Liver (tissue), 9 donors: ENCODE measurements around the gene NMU. TPM values are rescaled to one million over a fixed set of nuclear protein-coding genes. Genes with fewer than 3 reads are reported as not detected.

Experiments
- DNase-seq: peaks from one replicate; pipeline ENCODE4 v3.0.0-alpha.2; 2017; ENCODE audit warnings: low spot score
- H3K27ac ChIP-seq, 2 donors: one replicate each; pipeline ENCODE4 v1.7.0; 2013; ENCODE audit warnings: inconsistent platforms in 2 of 2, low read length in 2 of 2, control low read depth in 1 of 2, low read depth in 1 of 2, mild to moderate bottlenecking in 1 of 2
- H3K27me3 ChIP-seq, 4 donors: one replicate each; pipeline versions ENCODE4 v1.6.1 to v1.7.0; 2013; ENCODE audit warnings: low read length in 3 of 4, inconsistent platforms in 1 of 4, mild to moderate bottlenecking in 1 of 4, moderate library complexity in 1 of 4; ENCODE audit not compliant: control insufficient read depth in 4 of 4, insufficient read depth in 4 of 4
- H3K36me3 ChIP-seq, 4 donors: one replicate each; pipeline versions ENCODE4 v1.6.1 to v1.7.0; 2013; ENCODE audit warnings: low read length in 3 of 4, mild to moderate bottlenecking in 3 of 4, low read depth in 1 of 4, moderate library complexity in 1 of 4; ENCODE audit not compliant: control insufficient read depth in 4 of 4, insufficient read depth in 3 of 4
- H3K4me1 ChIP-seq, 4 donors: one replicate each; pipeline versions ENCODE4 v1.6.1 to v1.7.0; 2013; ENCODE audit warnings: low read length in 3 of 4, mild to moderate bottlenecking in 3 of 4, moderate library complexity in 1 of 4; ENCODE audit not compliant: control insufficient read depth in 4 of 4, insufficient read depth in 4 of 4
- H3K4me3 ChIP-seq, 3 donors: one replicate each; pipeline versions ENCODE4 v1.6.1 to v1.7.0; 2013; ENCODE audit warnings: low read length in 3 of 3, control low read depth in 1 of 3, low read depth in 1 of 3, mild to moderate bottlenecking in 1 of 3
- H3K9ac ChIP-seq, 2 donors: one replicate each; pipeline ENCODE4 v1.7.0; 2013; ENCODE audit warnings: low read length in 2 of 2, mild to moderate bottlenecking in 2 of 2, moderate library complexity in 2 of 2, control low read depth in 1 of 2, low read depth in 1 of 2
- H3K9me3 ChIP-seq, 4 donors: one replicate each; pipeline versions ENCODE4 v1.6.1 to v1.7.0; 2013; ENCODE audit warnings: low read length in 3 of 4; ENCODE audit not compliant: control insufficient read depth in 4 of 4
- EGR1 ChIP-seq, 2 donors: IDR thresholded peaks; 2 replicates each; pipeline ENCODE4 v1.6.1; 2016 to 2018; ENCODE audit warnings: antibody characterized with exemption in 2 of 2, low read depth in 2 of 2
- FOXA1 ChIP-seq: IDR thresholded peaks from 2 replicates; pipeline ENCODE4 v1.6.1; 2016; ENCODE audit warnings: antibody characterized with exemption
- FOXA2 ChIP-seq: IDR thresholded peaks from 2 replicates; pipeline ENCODE4 v1.6.1; 2016; ENCODE audit warnings: antibody characterized with exemption
- GABPA ChIP-seq, 2 donors: IDR thresholded peaks in 1 of 2; conservative IDR thresholded peaks in 1 of 2; 2 replicates each; pipeline ENCODE4 v1.6.1; 2016; ENCODE audit warnings: antibody characterized with exemption in 2 of 2, mild to moderate bottlenecking in 1 of 2, moderate library complexity in 1 of 2
- HNF4A ChIP-seq, 2 donors: conservative IDR thresholded peaks; 2 replicates each; pipeline ENCODE4 v1.6.1; 2016; ENCODE audit warnings: antibody characterized with exemption in 2 of 2, mild to moderate bottlenecking in 2 of 2
- HNF4G ChIP-seq: IDR thresholded peaks from 2 replicates; pipeline ENCODE4 v1.6.1; 2016; ENCODE audit warnings: antibody characterized with exemption
- JUND ChIP-seq, 2 donors: IDR thresholded peaks; 2 replicates each; pipeline ENCODE4 v1.6.1; 2016; ENCODE audit warnings: antibody characterized with exemption in 2 of 2
- RAD21 ChIP-seq, 2 donors: IDR thresholded peaks; 2 replicates each; pipeline ENCODE4 v1.6.1; 2016; ENCODE audit warnings: antibody characterized with exemption in 2 of 2, mild to moderate bottlenecking in 2 of 2
- RXRA ChIP-seq, 2 donors: IDR thresholded peaks; 2 replicates each; pipeline ENCODE4 v1.6.1; 2017 to 2018; ENCODE audit warnings: antibody characterized with exemption in 2 of 2, mild to moderate bottlenecking in 1 of 2
- SP1 ChIP-seq: IDR thresholded peaks from 2 replicates; pipeline ENCODE4 v1.6.1; 2018; ENCODE audit warnings: antibody characterized with exemption, mild to moderate bottlenecking
- TAF1 ChIP-seq: conservative IDR thresholded peaks from 2 replicates; pipeline ENCODE4 v1.6.1; 2016; ENCODE audit warnings: antibody characterized with exemption, mild to moderate bottlenecking
- YY1 ChIP-seq: IDR thresholded peaks from 2 replicates; pipeline ENCODE4 v1.6.1; 2016; ENCODE audit warnings: antibody characterized with exemption, mild to moderate bottlenecking
- WGBS: extraction: QIAGEN DNeasy Blood & Tissue Kit; methylation state at CpG from one replicate; pipeline ENCODE4 v1.1.7; 2013; 5-methylcytosine and 5-hydroxymethylcytosine counted together
- polyA plus RNA-seq, 2 donors: library from polyadenylated mRNA; stranded (reverse) in 1 of 2; unstranded in 1 of 2; fragments of 200-250 nt in 1 of 2; fragments of >200 nt in 1 of 2; fragmentation: Nextera tagmentation in 1 of 2; extraction: Ambion mirVana in 1 of 2; gene quantifications; one replicate each; pipeline versions ENCODE4 v1.2.1 to v1.2.3, GENCODE V29; 2013 to 2015
- total RNA-seq, 2 donors: library from RNA; depleted of rRNA; stranded (reverse); fragments of >200 nt; gene quantifications; one replicate each; pipeline ENCODE4 v1.2.3, GENCODE V29; 2014
- TF ChIP-seq, protein P1 (sequence below): IDR thresholded peaks from 2 replicates; pipeline ENCODE4 v1.6.1; 2016; ENCODE audit warnings: antibody characterized with exemption
- TF ChIP-seq, protein P2 (sequence below): IDR thresholded peaks from 2 replicates; pipeline ENCODE4 v1.6.1; 2016; ENCODE audit warnings: antibody characterized with exemption, mild to moderate bottlenecking
- TF ChIP-seq, protein P3 (sequence below): IDR thresholded peaks from 2 replicates; pipeline ENCODE4 v1.6.1; 2016; ENCODE audit warnings: antibody characterized with exemption
- TF ChIP-seq, protein P4 (sequence below): fragments of 150-350 bp; IDR thresholded peaks from 2 replicates; pipeline ENCODE4 v1.5.1; 2017; ENCODE audit warnings: improper control_type of control experiment, low read depth, low read length; ENCODE audit not compliant: missing input control
- donor health status: healthy.
- donor health status: healthy.
- donor health status: healthy.
- donor health status: healthy.
- donor health status: healthy.

The NMU gene
- total and polyA plus RNA-seq, 4 donors = 1.6 TPM; not detected in 3

DNA sequence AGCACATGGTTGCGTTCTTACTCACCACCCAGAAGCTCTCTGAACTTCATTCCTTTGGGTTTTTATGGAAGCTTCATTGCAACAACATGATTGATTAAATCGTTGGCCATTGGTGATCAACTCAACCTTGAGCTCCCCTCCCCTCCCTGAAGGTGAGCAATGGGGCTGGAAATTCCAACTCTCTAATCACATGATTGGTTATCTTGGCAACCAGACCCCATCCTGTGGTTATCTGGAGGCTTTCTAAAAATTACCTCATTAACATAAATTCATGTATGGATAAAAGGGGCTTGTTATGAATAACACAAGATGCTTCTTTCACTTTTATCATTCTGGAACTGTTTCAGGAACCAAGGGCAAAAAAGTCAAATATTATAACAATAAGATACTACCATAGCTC is 34.6 kb upstream of the NMU start:
- Histone ChIP-seq H3K36me3 (no peaks in the 10 kb centered on the region), H3K9me3 (peaks cover 0 to 14% (median 6%) of the 10 kb centered on the region in 4 donors), H3K9ac (no peak overlapping the region), H3K27me3 (peaks cover 0 to 5% (median under 1%) of the 10 kb centered on the region in 4 donors), H3K4me1 (no peaks in the 10 kb centered on the region), H3K4me3 (no peak overlapping the region), H3K27ac (no peak overlapping the region)
- WGBS = 74% methylated on average over 2 of the region's 2 CpGs
- DNase-seq = no peak
- TF ChIP-seq, protein P1, sequence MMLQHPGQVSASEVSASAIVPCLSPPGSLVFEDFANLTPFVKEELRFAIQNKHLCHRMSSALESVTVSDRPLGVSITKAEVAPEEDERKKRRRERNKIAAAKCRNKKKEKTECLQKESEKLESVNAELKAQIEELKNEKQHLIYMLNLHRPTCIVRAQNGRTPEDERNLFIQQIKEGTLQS = no peak
- TF ChIP-seq TAF1 = no peak
- no peak for TF ChIP-seq SP1
- no peak for TF ChIP-seq FOXA2
- TF ChIP-seq GABPA (IDR thresholded peaks at IDR 0.05 in 1 of 2, conservative IDR thresholded peaks at IDR 0.05 in 1 of 2) = no peak
- no peak for TF ChIP-seq FOXA1
- no peak for TF ChIP-seq JUND (IDR thresholded peaks at IDR 0.05)
- TF ChIP-seq HNF4G = no peak
- TF ChIP-seq RAD21 (IDR thresholded peaks at IDR 0.05) = no peak
- TF ChIP-seq EGR1 (IDR thresholded peaks at IDR 0.05; ENCODE audit: low read depth in 2 of 2) = no peak

DNA sequence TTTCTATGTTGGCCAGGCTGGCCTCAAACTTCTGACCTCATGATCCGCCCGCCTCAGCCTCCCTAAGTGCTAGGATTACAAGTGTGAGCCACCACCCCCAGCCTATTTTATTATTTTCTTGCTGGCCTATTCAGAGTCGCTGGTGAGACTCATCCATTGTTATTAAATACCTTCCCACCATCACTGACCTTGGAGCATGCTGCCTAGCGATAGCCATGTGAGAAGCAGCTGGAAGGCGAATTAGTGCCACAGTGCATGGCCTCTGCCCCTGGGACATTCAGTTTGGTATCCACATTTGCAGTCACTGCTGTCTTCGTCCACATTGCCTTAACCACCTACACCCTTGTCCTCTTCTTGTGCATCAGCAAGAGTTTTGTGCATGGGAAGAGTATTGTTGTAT is 32.4 kb upstream of the NMU start:
- Histone ChIP-seq H3K9ac (no peak overlapping the region), H3K4me1 (no peaks in the 10 kb centered on the region), H3K4me3 (no peak overlapping the region), H3K27me3 (peaks cover 0 to 2% (median under 1%) of the 10 kb centered on the region in 4 donors), H3K27ac (no peak overlapping the region), H3K9me3 (peaks cover 0 to 6% (median 4%) of the 10 kb centered on the region in 4 donors), H3K36me3 (no peaks in the 10 kb centered on the region)
- 81% methylated on average over 6 of the region's 6 CpGs for WGBS
- no peak for DNase-seq
- TF ChIP-seq JUND (IDR thresholded peaks at IDR 0.05) = no peak
- TF ChIP-seq YY1 = no peak
- no peak for TF ChIP-seq RXRA (IDR thresholded peaks at IDR 0.05)
- TF ChIP-seq, protein P1 = no peak

DNA sequence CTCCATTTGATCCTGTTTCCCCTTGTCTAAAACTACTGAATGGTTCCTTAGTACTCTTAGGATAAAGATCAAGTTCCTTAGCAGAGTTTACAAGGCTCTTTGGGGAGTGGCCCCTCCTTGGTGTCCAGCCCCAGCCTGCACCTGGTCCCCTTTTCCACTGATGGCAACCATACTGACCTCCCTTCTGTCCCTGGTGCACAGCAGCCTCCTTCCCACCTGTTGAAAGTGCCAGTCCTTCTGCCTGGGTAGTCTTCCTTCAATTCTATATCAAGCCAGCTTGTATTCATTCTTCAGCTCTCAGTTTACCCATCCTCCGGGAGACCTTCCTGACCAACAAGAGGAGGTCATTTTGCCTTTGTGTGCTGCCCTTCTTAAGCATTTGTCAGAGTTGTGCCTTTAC is 30.4 kb upstream of the NMU start:
- TF ChIP-seq HNF4A (conservative IDR thresholded peaks at IDR 0.05) (no peak), TAF1 (no peak), FOXA2 (no peak)
- no peak for DNase-seq
- Histone ChIP-seq H3K27me3 (peaks cover 0 to 1% (median 0%) of the 10 kb centered on the region in 4 donors), H3K27ac (no peak overlapping the region), H3K9ac (no peak overlapping the region), H3K9me3 (peaks cover 0 to under 1% (median 0%) of the 10 kb centered on the region in 4 donors), H3K4me1 (no peaks in the 10 kb centered on the region), H3K36me3 (no peaks in the 10 kb centered on the region), H3K4me3 (no peak overlapping the region)
- 83% methylated on average over 1 of the region's 1 CpG for WGBS

DNA sequence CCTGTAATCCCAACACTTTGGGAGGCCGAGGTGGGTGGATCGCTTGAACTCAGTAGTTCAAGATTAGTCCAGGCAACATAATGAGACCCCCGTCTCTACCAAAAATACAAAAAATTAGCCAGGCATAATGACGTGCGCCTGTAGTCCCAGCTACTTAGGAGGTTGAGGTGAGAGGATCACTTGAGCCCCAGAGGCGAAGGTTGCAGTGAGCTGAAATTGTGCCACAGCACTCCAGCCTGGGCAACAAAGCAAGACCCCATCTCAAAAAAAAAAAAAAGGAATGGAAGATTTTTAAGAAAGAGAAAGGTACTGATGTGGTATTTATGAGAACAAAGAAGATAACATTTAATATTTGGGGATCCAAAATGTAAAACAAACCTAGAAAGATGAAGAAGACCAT is 27.0 kb upstream of the NMU start:
- Histone ChIP-seq H3K9me3 (peaks cover 0 to 2% (median 0%) of the 10 kb centered on the region in 4 donors), H3K9ac (no peak overlapping the region), H3K27me3 (no peaks in the 10 kb centered on the region), H3K4me1 (no peaks in the 10 kb centered on the region), H3K4me3 (no peak overlapping the region), H3K27ac (no peak overlapping the region), H3K36me3 (no peaks in the 10 kb centered on the region)
- TF ChIP-seq, protein P2, sequence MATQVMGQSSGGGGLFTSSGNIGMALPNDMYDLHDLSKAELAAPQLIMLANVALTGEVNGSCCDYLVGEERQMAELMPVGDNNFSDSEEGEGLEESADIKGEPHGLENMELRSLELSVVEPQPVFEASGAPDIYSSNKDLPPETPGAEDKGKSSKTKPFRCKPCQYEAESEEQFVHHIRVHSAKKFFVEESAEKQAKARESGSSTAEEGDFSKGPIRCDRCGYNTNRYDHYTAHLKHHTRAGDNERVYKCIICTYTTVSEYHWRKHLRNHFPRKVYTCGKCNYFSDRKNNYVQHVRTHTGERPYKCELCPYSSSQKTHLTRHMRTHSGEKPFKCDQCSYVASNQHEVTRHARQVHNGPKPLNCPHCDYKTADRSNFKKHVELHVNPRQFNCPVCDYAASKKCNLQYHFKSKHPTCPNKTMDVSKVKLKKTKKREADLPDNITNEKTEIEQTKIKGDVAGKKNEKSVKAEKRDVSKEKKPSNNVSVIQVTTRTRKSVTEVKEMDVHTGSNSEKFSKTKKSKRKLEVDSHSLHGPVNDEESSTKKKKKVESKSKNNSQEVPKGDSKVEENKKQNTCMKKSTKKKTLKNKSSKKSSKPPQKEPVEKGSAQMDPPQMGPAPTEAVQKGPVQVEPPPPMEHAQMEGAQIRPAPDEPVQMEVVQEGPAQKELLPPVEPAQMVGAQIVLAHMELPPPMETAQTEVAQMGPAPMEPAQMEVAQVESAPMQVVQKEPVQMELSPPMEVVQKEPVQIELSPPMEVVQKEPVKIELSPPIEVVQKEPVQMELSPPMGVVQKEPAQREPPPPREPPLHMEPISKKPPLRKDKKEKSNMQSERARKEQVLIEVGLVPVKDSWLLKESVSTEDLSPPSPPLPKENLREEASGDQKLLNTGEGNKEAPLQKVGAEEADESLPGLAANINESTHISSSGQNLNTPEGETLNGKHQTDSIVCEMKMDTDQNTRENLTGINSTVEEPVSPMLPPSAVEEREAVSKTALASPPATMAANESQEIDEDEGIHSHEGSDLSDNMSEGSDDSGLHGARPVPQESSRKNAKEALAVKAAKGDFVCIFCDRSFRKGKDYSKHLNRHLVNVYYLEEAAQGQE = no peak
- TF ChIP-seq, protein P1 = no peak
- TF ChIP-seq, protein P3, sequence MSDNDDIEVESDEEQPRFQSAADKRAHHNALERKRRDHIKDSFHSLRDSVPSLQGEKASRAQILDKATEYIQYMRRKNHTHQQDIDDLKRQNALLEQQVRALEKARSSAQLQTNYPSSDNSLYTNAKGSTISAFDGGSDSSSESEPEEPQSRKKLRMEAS = no peak
- TF ChIP-seq YY1 (no peak), EGR1 (IDR thresholded peaks at IDR 0.05; ENCODE audit: low read depth in 2 of 2) (no peak), HNF4G (no peak), RXRA (IDR thresholded peaks at IDR 0.05) (no peak), FOXA1 (no peak), FOXA2 (no peak), GABPA (IDR thresholded peaks at IDR 0.05 in 1 of 2, conservative IDR thresholded peaks at IDR 0.05 in 1 of 2) (no peak), RAD21 (IDR thresholded peaks at IDR 0.05) (no peak), JUND (IDR thresholded peaks at IDR 0.05) (no peak), HNF4A (conservative IDR thresholded peaks at IDR 0.05) (no peak)
- TF ChIP-seq, protein P4, sequence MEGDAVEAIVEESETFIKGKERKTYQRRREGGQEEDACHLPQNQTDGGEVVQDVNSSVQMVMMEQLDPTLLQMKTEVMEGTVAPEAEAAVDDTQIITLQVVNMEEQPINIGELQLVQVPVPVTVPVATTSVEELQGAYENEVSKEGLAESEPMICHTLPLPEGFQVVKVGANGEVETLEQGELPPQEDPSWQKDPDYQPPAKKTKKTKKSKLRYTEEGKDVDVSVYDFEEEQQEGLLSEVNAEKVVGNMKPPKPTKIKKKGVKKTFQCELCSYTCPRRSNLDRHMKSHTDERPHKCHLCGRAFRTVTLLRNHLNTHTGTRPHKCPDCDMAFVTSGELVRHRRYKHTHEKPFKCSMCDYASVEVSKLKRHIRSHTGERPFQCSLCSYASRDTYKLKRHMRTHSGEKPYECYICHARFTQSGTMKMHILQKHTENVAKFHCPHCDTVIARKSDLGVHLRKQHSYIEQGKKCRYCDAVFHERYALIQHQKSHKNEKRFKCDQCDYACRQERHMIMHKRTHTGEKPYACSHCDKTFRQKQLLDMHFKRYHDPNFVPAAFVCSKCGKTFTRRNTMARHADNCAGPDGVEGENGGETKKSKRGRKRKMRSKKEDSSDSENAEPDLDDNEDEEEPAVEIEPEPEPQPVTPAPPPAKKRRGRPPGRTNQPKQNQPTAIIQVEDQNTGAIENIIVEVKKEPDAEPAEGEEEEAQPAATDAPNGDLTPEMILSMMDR = no peak
- no peak for DNase-seq
- WGBS = 67% methylated on average over 6 of the region's 6 CpGs
